ENCODE results near the gene RHOU.
"Not testable (repeated sequence)": the region's sequence is repeated elsewhere in the genome, so short reads cannot be mapped to it uniquely, and the experiment has no call there.

RHOU gene

GRCh38 chr1:228758447-228758846, 23.2 kb downstream of the RHOU start:
- DNase-seq (ENCODE audit: low read depth) = no peak

GRCh38 chr1:228760979-228761378, 25.7 kb downstream of the RHOU start:
- no peak for DNase-seq (ENCODE audit: low read depth)

GRCh38 chr1:228763561-228763960, 28.3 kb downstream of the RHOU start:
- DNase-seq (ENCODE audit: low read depth) = no peak

GRCh38 chr1:228765168-228765946, 30.1 kb downstream of the RHOU start:
- DNase-seq (ENCODE audit: low read depth) = no peak

- DNase-seq (ENCODE audit: low read depth) = no peak
Measured at GRCh38 chr1:228766788-228767187, 31.5 kb downstream of the RHOU start.

- no peak for DNase-seq (ENCODE audit: low read depth)
Measured at GRCh38 chr1:228767636-228768354, 32.5 kb downstream of the RHOU start.

- no peak for DNase-seq (ENCODE audit: low read depth)
Measured at GRCh38 chr1:228768355-228769000, 33.2 kb downstream of the RHOU start.

- DNase-seq (ENCODE audit: low read depth) = no peak
Measured at GRCh38 chr1:228770779-228771223, 35.5 kb downstream of the RHOU start.

GRCh38 chr1:228772516-228773212, 37.4 kb downstream of the RHOU start:
- DNase-seq (ENCODE audit: low read depth) = no peak

GRCh38 chr1:228775946-228776345, 40.7 kb downstream of the RHOU start:
- DNase-seq (ENCODE audit: low read depth) = not testable (repeated sequence)

GRCh38 chr1:228776449-228776848, 41.2 kb downstream of the RHOU start:
- DNase-seq (ENCODE audit: low read depth) = no peak

- DNase-seq (ENCODE audit: low read depth) = no peak
Measured at GRCh38 chr1:228777236-228777635, 42.0 kb downstream of the RHOU start.

- DNase-seq (ENCODE audit: low read depth) = no peak
Measured at GRCh38 chr1:228778026-228778425, 42.7 kb downstream of the RHOU start.

- no peak for DNase-seq (ENCODE audit: low read depth)
Measured at GRCh38 chr1:228778466-228778865, 43.2 kb downstream of the RHOU start.

- no peak for DNase-seq (ENCODE audit: low read depth)
Measured at GRCh38 chr1:228778961-228779360, 43.7 kb downstream of the RHOU start.

GRCh38 chr1:228781161-228781808, 46.0 kb downstream of the RHOU start:
- DNase-seq (ENCODE audit: low read depth) = no peak

- no peak for DNase-seq (ENCODE audit: low read depth)
Measured at GRCh38 chr1:228781809-228782661, 46.8 kb downstream of the RHOU start.

- DNase-seq (ENCODE audit: low read depth) = no peak
Measured at GRCh38 chr1:228782662-228783417, 47.6 kb downstream of the RHOU start.

- DNase-seq (ENCODE audit: low read depth) = no peak
Measured at GRCh38 chr1:228783418-228784040, 48.2 kb downstream of the RHOU start.

GRCh38 chr1:228784181-228784580, 48.9 kb downstream of the RHOU start:
- DNase-seq (ENCODE audit: low read depth) = no peak

Data from activated gamma-delta T cell treated with anti-CD3 and anti-CD28 coated beads, Interleukin-2, amount 50 U/mL, for 16 hours (primary cell).